HL-60 (cell line): ENCODE data around the gene ZNF618.

ENCODE experiments used
- CTCF ChIP-seq: IDR thresholded peaks from one replicate; pipeline ENCODE4 v1.5.1; 2011; ENCODE audit warnings: low read length, control low read depth, inconsistent platforms; ENCODE audit not compliant: insufficient read depth
- GABPA ChIP-seq: IDR thresholded peaks from 2 replicates; pipeline ENCODE4 v1.6.1; 2012; ENCODE audit warnings: low read depth
- POLR2AphosphoS5 ChIP-seq: IDR thresholded peaks from 2 replicates; pipeline ENCODE4 v1.6.1; 2012; ENCODE audit warnings: low read depth
- SPI1 ChIP-seq: IDR thresholded peaks from 2 replicates; pipeline ENCODE4 v1.6.1; 2012; ENCODE audit warnings: low read depth, mild to moderate bottlenecking, borderline replicate concordance
- TF ChIP-seq, protein P1 (sequence below): IDR thresholded peaks from 2 replicates; pipeline ENCODE4 v1.6.1; 2012; ENCODE audit warnings: low read depth; ENCODE audit not compliant: insufficient replicate concordance

DNA sequence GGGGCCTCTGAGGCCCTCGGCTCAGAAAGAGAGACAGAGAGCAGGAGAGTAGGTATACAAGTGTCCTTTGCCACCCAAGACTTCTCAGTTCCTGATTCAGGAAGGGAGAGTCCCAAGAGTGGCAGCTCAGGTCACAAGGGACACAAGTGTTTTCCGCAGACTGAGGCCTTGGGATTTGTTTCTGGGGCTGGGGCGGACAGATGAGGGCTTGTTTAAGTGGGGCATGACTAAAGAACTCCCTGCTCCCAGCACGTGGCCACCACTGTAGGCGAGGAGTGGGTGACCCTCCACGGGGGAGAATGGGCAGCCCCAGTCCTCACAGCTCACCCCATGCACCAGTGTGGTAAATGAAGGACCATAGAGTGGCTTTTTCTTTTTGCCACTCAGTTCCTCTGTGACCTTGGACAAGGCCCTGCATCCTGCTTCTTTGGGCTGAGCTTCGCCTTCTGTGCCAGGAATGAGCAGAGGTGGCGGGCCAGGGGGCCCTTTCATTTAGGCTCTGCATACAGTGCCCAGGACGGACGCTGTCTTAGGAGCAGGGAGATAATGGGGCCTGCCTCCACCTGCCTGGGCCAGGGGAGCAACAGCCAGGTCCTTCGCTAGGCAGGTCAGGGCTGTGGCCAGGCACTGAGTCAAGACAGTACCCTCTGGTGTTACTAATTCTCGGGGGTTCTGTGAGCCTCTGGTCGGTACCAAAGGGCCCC, 151.2 kb downstream of the ZNF618 start:
- TF ChIP-seq CTCF (no peak), SPI1 (no peak), POLR2AphosphoS5 (no peak), GABPA (no peak)
- TF ChIP-seq, protein P1, sequence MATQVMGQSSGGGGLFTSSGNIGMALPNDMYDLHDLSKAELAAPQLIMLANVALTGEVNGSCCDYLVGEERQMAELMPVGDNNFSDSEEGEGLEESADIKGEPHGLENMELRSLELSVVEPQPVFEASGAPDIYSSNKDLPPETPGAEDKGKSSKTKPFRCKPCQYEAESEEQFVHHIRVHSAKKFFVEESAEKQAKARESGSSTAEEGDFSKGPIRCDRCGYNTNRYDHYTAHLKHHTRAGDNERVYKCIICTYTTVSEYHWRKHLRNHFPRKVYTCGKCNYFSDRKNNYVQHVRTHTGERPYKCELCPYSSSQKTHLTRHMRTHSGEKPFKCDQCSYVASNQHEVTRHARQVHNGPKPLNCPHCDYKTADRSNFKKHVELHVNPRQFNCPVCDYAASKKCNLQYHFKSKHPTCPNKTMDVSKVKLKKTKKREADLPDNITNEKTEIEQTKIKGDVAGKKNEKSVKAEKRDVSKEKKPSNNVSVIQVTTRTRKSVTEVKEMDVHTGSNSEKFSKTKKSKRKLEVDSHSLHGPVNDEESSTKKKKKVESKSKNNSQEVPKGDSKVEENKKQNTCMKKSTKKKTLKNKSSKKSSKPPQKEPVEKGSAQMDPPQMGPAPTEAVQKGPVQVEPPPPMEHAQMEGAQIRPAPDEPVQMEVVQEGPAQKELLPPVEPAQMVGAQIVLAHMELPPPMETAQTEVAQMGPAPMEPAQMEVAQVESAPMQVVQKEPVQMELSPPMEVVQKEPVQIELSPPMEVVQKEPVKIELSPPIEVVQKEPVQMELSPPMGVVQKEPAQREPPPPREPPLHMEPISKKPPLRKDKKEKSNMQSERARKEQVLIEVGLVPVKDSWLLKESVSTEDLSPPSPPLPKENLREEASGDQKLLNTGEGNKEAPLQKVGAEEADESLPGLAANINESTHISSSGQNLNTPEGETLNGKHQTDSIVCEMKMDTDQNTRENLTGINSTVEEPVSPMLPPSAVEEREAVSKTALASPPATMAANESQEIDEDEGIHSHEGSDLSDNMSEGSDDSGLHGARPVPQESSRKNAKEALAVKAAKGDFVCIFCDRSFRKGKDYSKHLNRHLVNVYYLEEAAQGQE, result no peak
